CD4-positive, alpha-beta T cell (primary cell): Measurements from ENCODE around the gene PAEP. TPM values are rescaled to one million over a fixed set of nuclear protein-coding genes. Genes with fewer than 3 reads are reported as not detected.
"Not testable (repeated sequence)": the region's sequence is repeated elsewhere in the genome, so short reads cannot be mapped to it uniquely, and the experiment has no call there.

Experiments used
- ATAC-seq: fragments of 200-7000 bp; cut with Tn5 transposase; one replicate; pipeline ENCODE4 v1.10.0; 2022; ENCODE audit warnings: mild to moderate bottlenecking; ENCODE audit not compliant: poor library complexity
- CTCF ChIA-PET: fragments of 350-600 bp; sonication (Branson Sonifier 250); formaldehyde crosslinking; loops from one replicate; lab custom pipeline; 2021; ENCODE audit warnings: antibody characterized with exemption, inconsistent platforms; lab: Charles Lee
- POLR2A ChIA-PET: fragments of 350-600 bp; sonication (Branson Sonifier 250); formaldehyde crosslinking; loops from one replicate; lab custom pipeline; 2021; ENCODE audit warnings: antibody characterized with exemption, inconsistent platforms; lab: Charles Lee
- DNase-seq, 14 experiments: peaks; one replicate each; pipeline ENCODE4 v3.0.0-alpha.2; 2013 to 2020; ENCODE audit warnings: mixed read lengths in 2 of 14
- H3K27ac ChIP-seq, 2 donors: one replicate each; pipeline versions ENCODE4 v1.5.1 to v1.7.0; 2013; ENCODE audit warnings: low read length in 2 of 2, low read depth in 1 of 2, mild to moderate bottlenecking in 1 of 2
- H3K27me3 ChIP-seq, 2 experiments: 1 replicate in 1 of 2; 2 replicates in 1 of 2; pipeline versions ENCODE4 v1.6.1 to v1.7.0; 2013; ENCODE audit warnings: low read length in 2 of 2, control low read depth in 1 of 2, mild to moderate bottlenecking in 1 of 2, moderate library complexity in 1 of 2; ENCODE audit not compliant: insufficient read depth in 2 of 2, control insufficient read depth in 1 of 2
- H3K36me3 ChIP-seq: one replicate; pipeline ENCODE4 v1.6.1; 2013; ENCODE audit warnings: low read length, control low read depth; ENCODE audit not compliant: insufficient read depth
- H3K4me1 ChIP-seq: one replicate; pipeline ENCODE4 v1.6.1; 2013; ENCODE audit warnings: low read length, control low read depth; ENCODE audit not compliant: insufficient read depth
- H3K4me3 ChIP-seq: one replicate; pipeline ENCODE4 v1.5.1; 2013; ENCODE audit warnings: mild to moderate bottlenecking, low read length, moderate library complexity
- H3K9me3 ChIP-seq, 2 experiments: 1 replicate in 1 of 2; 2 replicates in 1 of 2; pipeline versions ENCODE4 v1.6.1 to v1.7.0; 2013; ENCODE audit warnings: low read length in 2 of 2, mild to moderate bottlenecking in 2 of 2, control low read depth in 1 of 2, moderate library complexity in 1 of 2; ENCODE audit not compliant: control insufficient read depth in 1 of 2, insufficient read depth in 1 of 2
- H3K27ac Mint-ChIP-seq: one replicate; pipeline ENCODE4 v1.8.0; 2020; ENCODE audit warnings: mixed read lengths
- H3K27me3 Mint-ChIP-seq: one replicate; pipeline ENCODE4 v1.8.0; 2021; ENCODE audit warnings: mixed read lengths
- H3K36me3 Mint-ChIP-seq: one replicate; pipeline ENCODE4 v1.8.0; 2021; ENCODE audit warnings: low read depth, mixed read lengths
- H3K4me1 Mint-ChIP-seq: one replicate; pipeline ENCODE4 v1.8.0; 2021; ENCODE audit warnings: low read depth, mixed read lengths
- H3K4me3 Mint-ChIP-seq: one replicate; pipeline ENCODE4 v1.8.0; 2020; ENCODE audit warnings: mild to moderate bottlenecking, mixed read lengths
- H3K9me3 Mint-ChIP-seq: one replicate; pipeline ENCODE4 v1.8.0; 2020; ENCODE audit warnings: mixed read lengths
- CTCF ChIP-seq: fragments of 200-600 bp; IDR thresholded peaks from one replicate; pipeline ENCODE4 v1.8.0; 2022; ENCODE audit warnings: antibody characterized with exemption, mild to moderate bottlenecking
- intact Hi-C, 2 experiments: fragments of 100-400 bp; cut with DNase I in 1 of 2; cut with micrococcal nuclease in 1 of 2; formaldehyde crosslinking; loops; one replicate each; pipeline versions ENCODE4 v1.15.1 to v1.9.0; 2023 to 2025; cut with DNase I, micrococcal nuclease
- total RNA-seq, 174 experiments: library from RNA in 2 of 174; stranded (reverse) in 2 of 174; gene quantifications; one replicate each; pipeline ENCODE4 v1.2.3 and lab custom pipeline; 2021 to 2026

Gene PAEP
- total RNA-seq, 2 experiments from 2014 or later = not detected

- H3K4me3 Mint-ChIP-seq, H3K4me1 ChIP-seq, H3K36me3 Mint-ChIP-seq, POLR2A ChIA-PET, DNase-seq, ATAC-seq, H3K4me1 Mint-ChIP-seq, H3K9me3 Mint-ChIP-seq, H3K9me3 ChIP-seq, H3K4me3 ChIP-seq, H3K27ac ChIP-seq, H3K27ac Mint-ChIP-seq, H3K36me3 ChIP-seq, CTCF ChIA-PET, intact Hi-C loops: not testable (repeated sequence)
- peaks cover 54% of the 10 kb centered on the region for H3K27me3 Mint-ChIP-seq
- H3K27me3 ChIP-seq = peaks cover 7 to 17% of the 10 kb centered on the region in 2 experiments
Observed at GRCh38 chr9:135535631-135536030, 25.9 kb upstream of the PAEP start.

GRCh38 chr9:135536216-135536615 lies 25.3 kb upstream of the PAEP start:
- DNase-seq (no peak), ATAC-seq (no peak)
- no peak overlapping the region for H3K27ac Mint-ChIP-seq
- ChIA-PET CTCF (no interaction called here), POLR2A (no interaction called here)
- no peaks in the 10 kb centered on the region for H3K36me3 ChIP-seq
- intact Hi-C loops = no loop called here
- no peaks in the 10 kb centered on the region for H3K4me1 Mint-ChIP-seq
- no peaks in the 10 kb centered on the region for H3K36me3 Mint-ChIP-seq
- peaks cover 4 to 14% of the 10 kb centered on the region in 2 experiments for H3K27me3 ChIP-seq
- H3K4me1 ChIP-seq = no peaks in the 10 kb centered on the region
- H3K27me3 Mint-ChIP-seq = peaks cover 58% of the 10 kb centered on the region
- H3K9me3 ChIP-seq = no peaks in the 10 kb centered on the region
- no peaks in the 10 kb centered on the region for H3K9me3 Mint-ChIP-seq
- H3K4me3 Mint-ChIP-seq = no peak overlapping the region
- no peak overlapping the region for H3K27ac ChIP-seq
- no peak for TF ChIP-seq CTCF
- no peak overlapping the region for H3K4me3 ChIP-seq

GRCh38 chr9:135543262-135543894 lies 18.2 kb upstream of the PAEP start:
- H3K4me1 ChIP-seq, POLR2A ChIA-PET, H3K36me3 Mint-ChIP-seq, H3K36me3 ChIP-seq, DNase-seq, ATAC-seq, H3K27ac Mint-ChIP-seq, H3K4me1 Mint-ChIP-seq, H3K27ac ChIP-seq, H3K4me3 Mint-ChIP-seq, H3K27me3 ChIP-seq, H3K4me3 ChIP-seq, CTCF ChIA-PET, H3K9me3 ChIP-seq, intact Hi-C loops, H3K9me3 Mint-ChIP-seq: not testable (repeated sequence)
- peaks cover 34% of the 10 kb centered on the region for H3K27me3 Mint-ChIP-seq

GRCh38 chr9:135544981-135545635 lies 16.4 kb upstream of the PAEP start:
- H3K4me1 ChIP-seq = no peaks in the 10 kb centered on the region
- ChIA-PET POLR2A (no interaction called here), CTCF (no interaction called here)
- Mint-ChIP-seq H3K36me3 (no peaks in the 10 kb centered on the region), H3K27me3 (peaks cover 22% of the 10 kb centered on the region), H3K27ac (no peak overlapping the region), H3K4me3 (no peak overlapping the region), H3K9me3 (no peaks in the 10 kb centered on the region), H3K4me1 (no peaks in the 10 kb centered on the region)
- no peak for TF ChIP-seq CTCF
- no peaks in the 10 kb centered on the region for H3K36me3 ChIP-seq
- intact Hi-C loops = no loop called here
- ATAC-seq = no peak
- H3K9me3 ChIP-seq = no peaks in the 10 kb centered on the region
- no peaks in the 10 kb centered on the region for H3K27me3 ChIP-seq
- DNase-seq = no peak
- H3K27ac ChIP-seq = no peak overlapping the region
- no peak overlapping the region for H3K4me3 ChIP-seq

- H3K27me3 Mint-ChIP-seq = peaks cover 22% of the 10 kb centered on the region
- intact Hi-C loops, H3K4me1 Mint-ChIP-seq, H3K4me3 Mint-ChIP-seq, H3K9me3 ChIP-seq, H3K27ac Mint-ChIP-seq, ATAC-seq, CTCF ChIA-PET, POLR2A ChIA-PET, H3K36me3 Mint-ChIP-seq, DNase-seq, H3K27me3 ChIP-seq, H3K27ac ChIP-seq, H3K36me3 ChIP-seq, H3K9me3 Mint-ChIP-seq, H3K4me1 ChIP-seq, H3K4me3 ChIP-seq: not testable (repeated sequence)
Observed at GRCh38 chr9:135545646-135546176, 15.8 kb upstream of the PAEP start, which contains the start of gene OBP2A. OBP2A (plus strand) TSS chr9:135546126; CDS start chr9:135546181, 55 bp downstream.
